ENCODE results near the gene MCF2L2. TPM values are rescaled to one million over a fixed set of nuclear protein-coding genes. Genes with fewer than 3 reads are reported as not detected.

The MCF2L2 gene
- total and polyA plus RNA-seq, 2 of the 13 experiments (the other 11 are each of a cell fraction or from before 2014, with no cell fraction given): not detected

DNA sequence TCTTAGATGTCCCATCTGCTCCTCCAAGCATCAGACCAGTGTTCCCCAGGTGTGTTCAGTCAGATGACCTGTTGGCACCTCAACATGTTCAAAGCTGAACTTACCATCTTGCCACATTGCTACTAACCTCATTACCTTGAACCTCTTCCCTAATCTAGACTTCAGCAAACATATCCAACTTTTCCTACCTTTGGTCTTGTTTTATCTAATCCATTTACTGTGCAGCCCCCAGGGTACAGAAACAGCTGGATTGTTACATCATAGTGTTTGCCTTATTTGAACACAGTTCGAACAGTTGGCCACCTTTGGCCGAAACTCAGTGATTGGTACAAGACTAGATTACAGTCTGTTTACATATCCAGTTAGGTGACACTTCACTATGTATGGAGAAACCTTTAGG is 36.1 kb upstream of the MCF2L2 start (continued):
- TF ChIP-seq, protein P1, sequence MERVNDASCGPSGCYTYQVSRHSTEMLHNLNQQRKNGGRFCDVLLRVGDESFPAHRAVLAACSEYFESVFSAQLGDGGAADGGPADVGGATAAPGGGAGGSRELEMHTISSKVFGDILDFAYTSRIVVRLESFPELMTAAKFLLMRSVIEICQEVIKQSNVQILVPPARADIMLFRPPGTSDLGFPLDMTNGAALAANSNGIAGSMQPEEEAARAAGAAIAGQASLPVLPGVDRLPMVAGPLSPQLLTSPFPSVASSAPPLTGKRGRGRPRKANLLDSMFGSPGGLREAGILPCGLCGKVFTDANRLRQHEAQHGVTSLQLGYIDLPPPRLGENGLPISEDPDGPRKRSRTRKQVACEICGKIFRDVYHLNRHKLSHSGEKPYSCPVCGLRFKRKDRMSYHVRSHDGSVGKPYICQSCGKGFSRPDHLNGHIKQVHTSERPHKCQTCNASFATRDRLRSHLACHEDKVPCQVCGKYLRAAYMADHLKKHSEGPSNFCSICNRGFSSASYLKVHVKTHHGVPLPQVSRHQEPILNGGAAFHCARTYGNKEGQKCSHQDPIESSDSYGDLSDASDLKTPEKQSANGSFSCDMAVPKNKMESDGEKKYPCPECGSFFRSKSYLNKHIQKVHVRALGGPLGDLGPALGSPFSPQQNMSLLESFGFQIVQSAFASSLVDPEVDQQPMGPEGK (CRISPR knock-in tag; IDR thresholded peaks at IDR 0.05): peak; percentile 92
- TF ChIP-seq ZNF367 (CRISPR knock-in tag; IDR thresholded peaks at IDR 0.05; ENCODE audit: borderline replicate concordance) (no peak), ZNF552 (CRISPR knock-in tag; IDR thresholded peaks at IDR 0.05; ENCODE audit: borderline replicate concordance) (0 out of 2 replicates have a peak, but pooled peaks have one; percentile 30), NKX3-1 (CRISPR knock-in tag; IDR thresholded peaks at IDR 0.05) (peak; percentile 83), ZNF343 (CRISPR knock-in tag; IDR thresholded peaks at IDR 0.05) (no peak), MED13 (CRISPR knock-in tag; IDR thresholded peaks at IDR 0.05) (peak; percentile 70; the same call in 1 of the 2 replicates), HOXA5 (CRISPR knock-in tag; IDR thresholded peaks at IDR 0.05) (peak; percentile 75; the same call in 1 of the 2 replicates), PHB2 (IDR thresholded peaks at IDR 0.05; ENCODE audit: partially characterized antibody) (no peak), ZNF263 (CRISPR knock-in tag; IDR thresholded peaks at IDR 0.05) (0 out of 2 replicates have a peak, but pooled peaks have one; percentile 43), LCORL (IDR thresholded peaks at IDR 0.05) (peak; percentile 34; the same call in 1 of the 2 replicates), LCORL (CRISPR knock-in tag; IDR thresholded peaks at IDR 0.05) (peak; percentile 81), CEBPB (IDR thresholded peaks at IDR 0.05; ENCODE audit: borderline replicate concordance, low read depth, low read length) (peak; percentile 80), ZNF816 (CRISPR knock-in tag; IDR thresholded peaks at IDR 0.05; ENCODE audit: borderline replicate concordance) (no peak; the same call in 1 of the 2 replicates), ZNF7 (CRISPR knock-in tag; IDR thresholded peaks at IDR 0.05) (no peak), KLF12 (CRISPR knock-in tag; IDR thresholded peaks at IDR 0.05; ENCODE audit: borderline replicate concordance) (peak; percentile 53; the same call in 1 of the 2 replicates), SMARCC2 (IDR thresholded peaks at IDR 0.05) (no peak), MEIS2 (CRISPR knock-in tag; IDR thresholded peaks at IDR 0.05) (peak; percentile 52; the same call in 1 of the 2 replicates)
- TF ChIP-seq, protein P2, sequence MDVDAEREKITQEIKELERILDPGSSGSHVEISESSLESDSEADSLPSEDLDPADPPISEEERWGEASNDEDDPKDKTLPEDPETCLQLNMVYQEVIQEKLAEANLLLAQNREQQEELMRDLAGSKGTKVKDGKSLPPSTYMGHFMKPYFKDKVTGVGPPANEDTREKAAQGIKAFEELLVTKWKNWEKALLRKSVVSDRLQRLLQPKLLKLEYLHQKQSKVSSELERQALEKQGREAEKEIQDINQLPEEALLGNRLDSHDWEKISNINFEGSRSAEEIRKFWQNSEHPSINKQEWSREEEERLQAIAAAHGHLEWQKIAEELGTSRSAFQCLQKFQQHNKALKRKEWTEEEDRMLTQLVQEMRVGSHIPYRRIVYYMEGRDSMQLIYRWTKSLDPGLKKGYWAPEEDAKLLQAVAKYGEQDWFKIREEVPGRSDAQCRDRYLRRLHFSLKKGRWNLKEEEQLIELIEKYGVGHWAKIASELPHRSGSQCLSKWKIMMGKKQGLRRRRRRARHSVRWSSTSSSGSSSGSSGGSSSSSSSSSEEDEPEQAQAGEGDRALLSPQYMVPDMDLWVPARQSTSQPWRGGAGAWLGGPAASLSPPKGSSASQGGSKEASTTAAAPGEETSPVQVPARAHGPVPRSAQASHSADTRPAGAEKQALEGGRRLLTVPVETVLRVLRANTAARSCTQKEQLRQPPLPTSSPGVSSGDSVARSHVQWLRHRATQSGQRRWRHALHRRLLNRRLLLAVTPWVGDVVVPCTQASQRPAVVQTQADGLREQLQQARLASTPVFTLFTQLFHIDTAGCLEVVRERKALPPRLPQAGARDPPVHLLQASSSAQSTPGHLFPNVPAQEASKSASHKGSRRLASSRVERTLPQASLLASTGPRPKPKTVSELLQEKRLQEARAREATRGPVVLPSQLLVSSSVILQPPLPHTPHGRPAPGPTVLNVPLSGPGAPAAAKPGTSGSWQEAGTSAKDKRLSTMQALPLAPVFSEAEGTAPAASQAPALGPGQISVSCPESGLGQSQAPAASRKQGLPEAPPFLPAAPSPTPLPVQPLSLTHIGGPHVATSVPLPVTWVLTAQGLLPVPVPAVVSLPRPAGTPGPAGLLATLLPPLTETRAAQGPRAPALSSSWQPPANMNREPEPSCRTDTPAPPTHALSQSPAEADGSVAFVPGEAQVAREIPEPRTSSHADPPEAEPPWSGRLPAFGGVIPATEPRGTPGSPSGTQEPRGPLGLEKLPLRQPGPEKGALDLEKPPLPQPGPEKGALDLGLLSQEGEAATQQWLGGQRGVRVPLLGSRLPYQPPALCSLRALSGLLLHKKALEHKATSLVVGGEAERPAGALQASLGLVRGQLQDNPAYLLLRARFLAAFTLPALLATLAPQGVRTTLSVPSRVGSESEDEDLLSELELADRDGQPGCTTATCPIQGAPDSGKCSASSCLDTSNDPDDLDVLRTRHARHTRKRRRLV (CRISPR knock-in tag; IDR thresholded peaks at IDR 0.05): no peak
- TF ChIP-seq, protein P3, sequence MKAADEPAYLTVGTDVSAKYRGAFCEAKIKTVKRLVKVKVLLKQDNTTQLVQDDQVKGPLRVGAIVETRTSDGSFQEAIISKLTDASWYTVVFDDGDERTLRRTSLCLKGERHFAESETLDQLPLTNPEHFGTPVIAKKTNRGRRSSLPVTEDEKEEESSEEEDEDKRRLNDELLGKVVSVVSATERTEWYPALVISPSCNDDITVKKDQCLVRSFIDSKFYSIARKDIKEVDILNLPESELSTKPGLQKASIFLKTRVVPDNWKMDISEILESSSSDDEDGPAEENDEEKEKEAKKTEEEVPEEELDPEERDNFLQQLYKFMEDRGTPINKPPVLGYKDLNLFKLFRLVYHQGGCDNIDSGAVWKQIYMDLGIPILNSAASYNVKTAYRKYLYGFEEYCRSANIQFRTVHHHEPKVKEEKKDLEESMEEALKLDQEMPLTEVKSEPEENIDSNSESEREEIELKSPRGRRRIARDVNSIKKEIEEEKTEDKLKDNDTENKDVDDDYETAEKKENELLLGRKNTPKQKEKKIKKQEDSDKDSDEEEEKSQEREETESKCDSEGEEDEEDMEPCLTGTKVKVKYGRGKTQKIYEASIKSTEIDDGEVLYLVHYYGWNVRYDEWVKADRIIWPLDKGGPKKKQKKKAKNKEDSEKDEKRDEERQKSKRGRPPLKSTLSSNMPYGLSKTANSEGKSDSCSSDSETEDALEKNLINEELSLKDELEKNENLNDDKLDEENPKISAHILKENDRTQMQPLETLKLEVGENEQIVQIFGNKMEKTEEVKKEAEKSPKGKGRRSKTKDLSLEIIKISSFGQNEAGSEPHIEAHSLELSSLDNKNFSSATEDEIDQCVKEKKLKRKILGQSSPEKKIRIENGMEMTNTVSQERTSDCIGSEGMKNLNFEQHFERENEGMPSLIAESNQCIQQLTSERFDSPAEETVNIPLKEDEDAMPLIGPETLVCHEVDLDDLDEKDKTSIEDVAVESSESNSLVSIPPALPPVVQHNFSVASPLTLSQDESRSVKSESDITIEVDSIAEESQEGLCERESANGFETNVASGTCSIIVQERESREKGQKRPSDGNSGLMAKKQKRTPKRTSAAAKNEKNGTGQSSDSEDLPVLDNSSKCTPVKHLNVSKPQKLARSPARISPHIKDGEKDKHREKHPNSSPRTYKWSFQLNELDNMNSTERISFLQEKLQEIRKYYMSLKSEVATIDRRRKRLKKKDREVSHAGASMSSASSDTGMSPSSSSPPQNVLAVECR (CRISPR knock-in tag; IDR thresholded peaks at IDR 0.05; ENCODE audit: borderline replicate concordance): peak; percentile 66; the same call in 1 of the 2 replicates
- TF ChIP-seq, protein P4, sequence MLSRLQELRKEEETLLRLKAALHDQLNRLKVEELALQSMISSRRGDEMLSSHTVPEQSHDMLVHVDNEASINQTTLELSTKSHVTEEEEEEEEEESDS (CRISPR knock-in tag; IDR thresholded peaks at IDR 0.05; ENCODE audit: borderline replicate concordance): no peak

All from HepG2 (cell line).